BLaER1 (cell line): ENCODE measurements around the gene ITGA1.

Experiments
- H3K27ac ChIP-seq: shearing (Covaris generic); formaldehyde crosslinking; 2 replicates; pipeline ENCODE4 v1.8.1; 2022
- H3K27me3 ChIP-seq: shearing (Covaris generic); formaldehyde crosslinking; 2 replicates; pipeline ENCODE4 v1.8.1; 2022
- H3K36me3 ChIP-seq: shearing (Covaris generic); formaldehyde crosslinking; 2 replicates; pipeline ENCODE4 v1.8.1; 2022
- H3K4me1 ChIP-seq: shearing (Covaris generic); formaldehyde crosslinking; 2 replicates; pipeline ENCODE4 v1.8.1; 2022
- H3K4me2 ChIP-seq: shearing (Covaris generic); formaldehyde crosslinking; 2 replicates; pipeline ENCODE4 v1.8.1; 2022
- H3K4me3 ChIP-seq: shearing (Covaris generic); formaldehyde crosslinking; 2 replicates; pipeline ENCODE4 v1.8.1; 2022
- H3K9ac ChIP-seq: shearing (Covaris generic); formaldehyde crosslinking; 2 replicates; pipeline ENCODE4 v1.8.1; 2022
- H3K9me3 ChIP-seq: shearing (Covaris generic); formaldehyde crosslinking; 2 replicates; pipeline ENCODE4 v1.8.1; 2022
- H4K20me1 ChIP-seq: shearing (Covaris generic); formaldehyde crosslinking; 2 replicates; pipeline ENCODE4 v1.8.1; 2022
- Cebpa-rat ChIP-seq: shearing (Covaris generic); IDR thresholded peaks from 2 replicates; pipeline ENCODE4 v1.8.1; 2022

ITGA1 gene

GRCh38 chr5:52821901-52822300 is 34.2 kb downstream of the ITGA1 start:
- no peak overlapping the region for H3K27ac ChIP-seq
- H3K4me3 ChIP-seq = no peak overlapping the region
- TF ChIP-seq Cebpa-rat = no peak
- no peaks in the 10 kb centered on the region for H3K4me1 ChIP-seq
- no peaks in the 10 kb centered on the region for H3K27me3 ChIP-seq
- H4K20me1 ChIP-seq = no peaks in the 10 kb centered on the region
- H3K9me3 ChIP-seq = no peaks in the 10 kb centered on the region
- H3K36me3 ChIP-seq = no peaks in the 10 kb centered on the region
- no peak overlapping the region for H3K4me2 ChIP-seq
- H3K9ac ChIP-seq = no peak overlapping the region

- no peak overlapping the region for H3K4me2 ChIP-seq
- H3K27ac ChIP-seq = no peak overlapping the region
- no peaks in the 10 kb centered on the region for H4K20me1 ChIP-seq
- H3K9me3 ChIP-seq = no peaks in the 10 kb centered on the region
- no peaks in the 10 kb centered on the region for H3K4me1 ChIP-seq
- no peak overlapping the region for H3K9ac ChIP-seq
- H3K36me3 ChIP-seq = no peaks in the 10 kb centered on the region
- no peak for TF ChIP-seq Cebpa-rat
- H3K4me3 ChIP-seq = no peak overlapping the region
- H3K27me3 ChIP-seq = no peaks in the 10 kb centered on the region
These were observed 34.7 kb downstream of the ITGA1 start for GRCh38 chr5:52822437-52822836.

GRCh38 chr5:52824827-52825226 is 37.1 kb downstream of the ITGA1 start:
- Histone ChIP-seq H3K27ac (no peak overlapping the region), H3K9ac (no peak overlapping the region), H3K36me3 (no peaks in the 10 kb centered on the region), H3K4me2 (no peak overlapping the region), H3K4me1 (no peaks in the 10 kb centered on the region), H3K27me3 (no peaks in the 10 kb centered on the region), H3K9me3 (no peaks in the 10 kb centered on the region), H4K20me1 (no peaks in the 10 kb centered on the region), H3K4me3 (no peak overlapping the region)
- TF ChIP-seq Cebpa-rat = no peak

GRCh38 chr5:52825826-52826225 is 38.1 kb downstream of the ITGA1 start:
- no peak for TF ChIP-seq Cebpa-rat
- Histone ChIP-seq H4K20me1 (no peaks in the 10 kb centered on the region), H3K4me1 (no peaks in the 10 kb centered on the region), H3K36me3 (no peaks in the 10 kb centered on the region), H3K9ac (no peak overlapping the region), H3K4me3 (no peak overlapping the region), H3K4me2 (no peak overlapping the region), H3K9me3 (no peaks in the 10 kb centered on the region), H3K27me3 (no peaks in the 10 kb centered on the region), H3K27ac (no peak overlapping the region)

DNA sequence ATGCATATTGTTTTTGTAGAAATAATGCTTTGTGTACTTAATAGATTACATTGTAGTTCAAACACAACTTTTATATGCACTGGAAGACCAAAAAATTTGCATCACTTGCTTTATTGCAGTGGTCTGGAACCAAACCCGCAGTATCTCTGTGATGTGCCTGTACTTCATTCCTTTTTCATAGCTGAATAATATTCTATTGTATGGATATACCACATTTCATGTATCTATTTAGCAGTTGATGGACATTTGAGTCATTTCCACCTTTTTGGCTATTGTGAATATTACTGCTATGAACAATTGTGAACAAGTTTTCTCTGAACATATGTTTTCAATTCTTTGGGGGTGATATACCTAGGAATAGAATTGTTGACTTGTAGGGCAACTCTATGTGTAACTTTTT is 40.1 kb downstream of the ITGA1 start:
- Histone ChIP-seq H3K27ac (no peak overlapping the region), H3K9me3 (no peaks in the 10 kb centered on the region), H3K9ac (no peak overlapping the region), H3K4me2 (no peak overlapping the region), H3K4me3 (no peak overlapping the region), H3K4me1 (no peaks in the 10 kb centered on the region), H3K27me3 (no peaks in the 10 kb centered on the region), H3K36me3 (no peaks in the 10 kb centered on the region), H4K20me1 (no peaks in the 10 kb centered on the region)
- no peak for TF ChIP-seq Cebpa-rat

GRCh38 chr5:52829664-52830063 is 41.9 kb downstream of the ITGA1 start:
- Histone ChIP-seq H3K27ac (no peak overlapping the region), H3K4me2 (no peak overlapping the region), H4K20me1 (no peaks in the 10 kb centered on the region), H3K9ac (no peak overlapping the region), H3K36me3 (no peaks in the 10 kb centered on the region), H3K4me1 (no peaks in the 10 kb centered on the region), H3K27me3 (no peaks in the 10 kb centered on the region), H3K4me3 (no peak overlapping the region), H3K9me3 (no peaks in the 10 kb centered on the region)
- TF ChIP-seq Cebpa-rat = no peak

DNA sequence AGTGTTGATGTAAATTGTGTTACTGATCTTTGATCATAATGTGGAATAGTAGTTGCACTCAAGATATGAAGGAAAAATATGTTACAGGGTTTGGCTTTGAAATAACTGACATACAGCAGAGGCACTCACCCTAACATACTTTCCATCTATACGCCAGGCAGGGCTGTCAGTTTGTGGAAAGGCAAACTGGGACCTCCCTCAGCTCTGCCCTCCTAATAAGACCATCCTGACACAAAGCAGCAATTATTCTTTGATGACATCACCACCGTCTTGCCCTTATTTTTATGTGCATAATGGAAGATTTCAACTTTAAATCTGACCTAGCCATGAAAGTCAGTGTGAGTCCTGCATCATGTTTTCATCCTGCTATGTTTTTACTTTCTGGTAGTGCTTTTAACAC is 42.9 kb downstream of the ITGA1 start:
- Histone ChIP-seq H3K9me3 (no peaks in the 10 kb centered on the region), H3K4me2 (no peak overlapping the region), H3K9ac (no peak overlapping the region), H3K36me3 (no peaks in the 10 kb centered on the region), H4K20me1 (no peaks in the 10 kb centered on the region), H3K4me3 (no peak overlapping the region), H3K27me3 (no peaks in the 10 kb centered on the region), H3K27ac (no peak overlapping the region), H3K4me1 (no peaks in the 10 kb centered on the region)
- no peak for TF ChIP-seq Cebpa-rat

GRCh38 chr5:52831786-52832511 is 44.2 kb downstream of the ITGA1 start:
- H3K9me3 ChIP-seq = no peaks in the 10 kb centered on the region
- H3K9ac ChIP-seq = no peak overlapping the region
- H3K4me2 ChIP-seq = no peak overlapping the region
- no peak for TF ChIP-seq Cebpa-rat
- H3K27ac ChIP-seq = no peak overlapping the region
- H3K27me3 ChIP-seq = no peaks in the 10 kb centered on the region
- no peaks in the 10 kb centered on the region for H4K20me1 ChIP-seq
- no peaks in the 10 kb centered on the region for H3K36me3 ChIP-seq
- no peaks in the 10 kb centered on the region for H3K4me1 ChIP-seq
- H3K4me3 ChIP-seq = no peak overlapping the region

DNA sequence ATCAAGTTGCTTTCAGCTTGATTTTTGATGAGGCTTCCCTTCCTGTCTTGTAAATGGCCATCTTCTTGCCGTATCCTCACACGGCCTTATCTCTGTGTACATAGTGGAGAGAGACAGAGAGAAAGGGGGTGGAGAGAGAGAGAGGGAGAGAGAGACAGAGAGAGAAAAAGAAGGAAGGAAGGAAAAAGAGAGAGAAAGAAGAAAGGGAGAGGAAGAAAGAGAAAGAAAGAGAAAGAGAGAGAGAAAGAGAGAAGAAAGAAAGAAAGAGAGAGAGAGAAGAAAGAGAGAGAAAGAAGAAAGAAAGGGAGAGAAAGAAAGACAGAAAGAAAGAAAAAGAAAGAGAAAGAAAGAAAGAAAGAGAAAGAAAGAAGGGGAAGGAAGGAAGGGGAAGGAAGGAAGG is 46.6 kb downstream of the ITGA1 start:
- H3K4me2 ChIP-seq = no peak overlapping the region
- H3K4me1 ChIP-seq = no peaks in the 10 kb centered on the region
- TF ChIP-seq Cebpa-rat = no peak
- H3K27me3 ChIP-seq = no peaks in the 10 kb centered on the region
- H3K9ac ChIP-seq = no peak overlapping the region
- no peaks in the 10 kb centered on the region for H3K9me3 ChIP-seq
- no peak overlapping the region for H3K27ac ChIP-seq
- no peak overlapping the region for H3K4me3 ChIP-seq
- no peaks in the 10 kb centered on the region for H3K36me3 ChIP-seq
- no peaks in the 10 kb centered on the region for H4K20me1 ChIP-seq

- Histone ChIP-seq H3K9ac (no peak overlapping the region), H3K4me3 (no peak overlapping the region), H3K4me1 (no peaks in the 10 kb centered on the region), H4K20me1 (no peaks in the 10 kb centered on the region), H3K27me3 (no peaks in the 10 kb centered on the region), H3K36me3 (no peaks in the 10 kb centered on the region), H3K4me2 (no peak overlapping the region), H3K9me3 (no peaks in the 10 kb centered on the region), H3K27ac (no peak overlapping the region)
- no peak for TF ChIP-seq Cebpa-rat
These were observed 49.4 kb downstream of the ITGA1 start for GRCh38 chr5:52837068-52837467.

DNA sequence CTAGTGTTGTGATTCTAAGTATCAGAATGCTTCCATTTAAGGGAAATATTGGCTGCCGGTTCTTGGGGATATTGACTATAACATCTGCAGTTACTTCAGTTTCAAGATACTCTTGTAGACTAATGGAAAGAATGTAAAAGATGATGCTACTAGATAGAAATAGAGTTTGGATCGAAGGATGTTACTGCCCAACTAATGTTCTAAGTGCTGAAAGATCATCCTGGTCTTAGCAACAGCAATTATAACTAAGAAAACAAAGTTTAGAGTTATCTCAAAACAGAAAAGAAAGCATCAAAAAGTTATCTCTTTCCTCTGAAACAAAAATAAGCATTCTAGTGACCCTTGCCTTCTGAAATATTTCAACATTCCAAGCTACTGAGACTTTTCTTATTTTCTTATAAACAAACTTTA is 49.9 kb downstream of the ITGA1 start:
- Histone ChIP-seq H3K9ac (no peak overlapping the region), H3K4me3 (no peak overlapping the region), H3K36me3 (no peaks in the 10 kb centered on the region), H3K27ac (no peak overlapping the region), H3K9me3 (no peaks in the 10 kb centered on the region), H4K20me1 (no peaks in the 10 kb centered on the region), H3K4me1 (no peaks in the 10 kb centered on the region), H3K4me2 (no peak overlapping the region), H3K27me3 (no peaks in the 10 kb centered on the region)
- TF ChIP-seq Cebpa-rat = no peak
